SK-N-SH treated with all-trans-retinoic acid at 6 μM for 48 hours (cell line): ENCODE data around the gene RBMS3.
A peak's percentile ranks its signal among the peaks of the same experiment; 100 is the strongest.

Experiments
- ATAC-seq: fragments of 200-7000 bp; cut with Tn5 transposase; 3 replicates; pipeline ENCODE4 v1.9.1; 2020; ENCODE audit warnings: mild to moderate bottlenecking, moderate library complexity
- ARNTL ChIP-seq: fragments of 450-650 bp; formaldehyde crosslinking; IDR thresholded peaks from 2 replicates; pipeline ENCODE4 v1.5.0; 2020; ENCODE audit warnings: low read depth, mild to moderate bottlenecking, moderate library complexity, borderline replicate concordance
- BACH2 ChIP-seq: fragments of 250-450 bp; sonication (Bioruptor Pico); IDR thresholded peaks from 2 replicates; pipeline ENCODE4 v1.9.0; 2021; ENCODE audit warnings: mild to moderate bottlenecking, borderline replicate concordance
- CREB5 ChIP-seq: fragments of 250-450 bp; sonication (Bioruptor Pico); IDR thresholded peaks from 2 replicates; pipeline ENCODE4 v1.5.1; 2020; ENCODE audit warnings: low read depth, mild to moderate bottlenecking, moderate library complexity
- CSDC2 ChIP-seq: fragments of 250-450 bp; sonication (Bioruptor Pico); IDR thresholded peaks from 2 replicates; pipeline ENCODE4 v1.5.0; 2020; ENCODE audit warnings: mild to moderate bottlenecking, moderate library complexity
- CSRNP3 ChIP-seq: fragments of 250-450 bp; sonication (Bioruptor Pico); IDR thresholded peaks from 2 replicates; pipeline ENCODE4 v1.5.1; 2021; ENCODE audit warnings: mild to moderate bottlenecking, moderate library complexity
- ESRRG ChIP-seq: fragments of 250-450 bp; sonication (Bioruptor Pico); IDR thresholded peaks from 2 replicates; pipeline ENCODE4 v1.6.1; 2021; ENCODE audit warnings: mild to moderate bottlenecking
- GLIS3 ChIP-seq: fragments of 250-450 bp; sonication (Bioruptor Pico); IDR thresholded peaks from 2 replicates; pipeline ENCODE4 v1.5.0; 2020; ENCODE audit warnings: mild to moderate bottlenecking, moderate library complexity
- PPARA ChIP-seq: fragments of 250-450 bp; sonication (Bioruptor Pico); IDR thresholded peaks from 2 replicates; pipeline ENCODE4 v1.5.0; 2020; ENCODE audit warnings: mild to moderate bottlenecking, borderline replicate concordance
- RARB ChIP-seq: fragments of 250-450 bp; sonication (Bioruptor Pico); IDR thresholded peaks from 2 replicates; pipeline ENCODE4 v1.8.0; 2021; ENCODE audit warnings: mild to moderate bottlenecking, moderate library complexity
- SNAI2 ChIP-seq: fragments of 250-450 bp; sonication (Bioruptor Pico); IDR thresholded peaks from 2 replicates; pipeline ENCODE4 v1.5.0; 2020; ENCODE audit warnings: mild to moderate bottlenecking, moderate library complexity
- TCF4 ChIP-seq: fragments of 250-450 bp; sonication (Bioruptor Pico); IDR thresholded peaks from 2 replicates; pipeline ENCODE4 v1.8.0; 2021; ENCODE audit warnings: mild to moderate bottlenecking, moderate library complexity, borderline replicate concordance
- TOX ChIP-seq: fragments of 250-450 bp; sonication (Bioruptor Pico); IDR thresholded peaks from 2 replicates; pipeline ENCODE4 v1.8.0; 2021; ENCODE audit warnings: mild to moderate bottlenecking, moderate library complexity, borderline replicate concordance
- TSHZ2 ChIP-seq: fragments of 250-450 bp; sonication (Bioruptor Pico); IDR thresholded peaks from 2 replicates; pipeline ENCODE4 v1.5.0; 2020; ENCODE audit warnings: mild to moderate bottlenecking, moderate library complexity
- ZC3H10 ChIP-seq: fragments of 250-450 bp; sonication (Bioruptor Pico); IDR thresholded peaks from 2 replicates; pipeline ENCODE4 v1.5.1; 2021; ENCODE audit warnings: mild to moderate bottlenecking, moderate library complexity
- ZFP3 ChIP-seq: fragments of 250-450 bp; sonication (Bioruptor Pico); IDR thresholded peaks from 2 replicates; pipeline ENCODE4 v1.5.0; 2020; ENCODE audit warnings: mild to moderate bottlenecking, moderate library complexity
- ZFP30 ChIP-seq: fragments of 450-650 bp; formaldehyde crosslinking; IDR thresholded peaks from 2 replicates; pipeline ENCODE4 v1.5.0; 2022; ENCODE audit warnings: mild to moderate bottlenecking, moderate library complexity
- ZNF70 ChIP-seq: fragments of 450-650 bp; formaldehyde crosslinking; IDR thresholded peaks from 2 replicates; pipeline ENCODE4 v1.5.0; 2020; ENCODE audit warnings: mild to moderate bottlenecking, moderate library complexity
- ZNF8 ChIP-seq: fragments of 450-650 bp; formaldehyde crosslinking; IDR thresholded peaks from 2 replicates; pipeline ENCODE4 v1.5.0; 2020; ENCODE audit warnings: mild to moderate bottlenecking, moderate library complexity
- TF ChIP-seq, protein P1 (sequence below): fragments of 250-450 bp; sonication (Bioruptor Pico); IDR thresholded peaks from 2 replicates; pipeline ENCODE4 v1.8.0; 2021; ENCODE audit warnings: low read depth, mild to moderate bottlenecking, moderate library complexity, borderline replicate concordance

Gene RBMS3

GRCh38 chr3:29329986-29330890 lies 49.4 kb downstream of the RBMS3 start (continued):
- TF ChIP-seq TSHZ2 (CRISPR knock-in tag) (no peak), PPARA (CRISPR knock-in tag) (no peak), ESRRG (CRISPR knock-in tag) (no peak), CREB5 (CRISPR knock-in tag) (no peak)

DNA sequence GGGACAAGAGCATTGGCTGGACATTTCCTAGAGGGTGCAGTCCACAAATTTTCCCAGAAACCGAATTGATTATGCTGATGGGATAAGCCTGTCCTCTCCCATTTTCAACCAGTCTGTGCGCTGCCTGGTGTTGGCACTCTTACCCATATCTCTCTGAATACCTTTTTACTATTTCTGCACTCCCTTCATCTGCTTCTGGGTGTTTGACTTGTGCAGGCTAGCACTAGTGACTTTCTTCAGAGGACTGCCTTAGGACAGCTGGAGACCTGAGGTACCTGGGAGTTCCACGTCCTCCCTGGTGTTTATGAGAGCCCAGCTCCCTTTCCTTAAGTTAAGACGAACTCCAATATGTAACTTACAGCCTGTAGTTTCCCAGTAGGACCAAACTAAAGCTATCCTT lies 50.2 kb downstream of the RBMS3 start:
- peak; percentile 8 for ATAC-seq
- TF ChIP-seq TCF4 (CRISPR knock-in tag), result no peak
- no peak for TF ChIP-seq ESRRG (CRISPR knock-in tag)
- no peak for TF ChIP-seq ZC3H10 (CRISPR knock-in tag)
- TF ChIP-seq TOX (CRISPR knock-in tag), result no peak
- TF ChIP-seq GLIS3 (CRISPR knock-in tag), result no peak
- no peak for TF ChIP-seq RARB
- TF ChIP-seq ZFP3 (CRISPR knock-in tag), result no peak
- no peak for TF ChIP-seq ZNF70 (CRISPR knock-in tag)
- TF ChIP-seq SNAI2, result no peak
- TF ChIP-seq TSHZ2 (CRISPR knock-in tag), result no peak
- TF ChIP-seq CREB5 (CRISPR knock-in tag), result no peak

- ATAC-seq, result peak; percentile 9; the same call in 1 of the 3 replicates
- no peak for TF ChIP-seq RARB
- no peak for TF ChIP-seq ZNF70 (CRISPR knock-in tag)
- no peak for TF ChIP-seq ESRRG (CRISPR knock-in tag)
- TF ChIP-seq, protein P1, sequence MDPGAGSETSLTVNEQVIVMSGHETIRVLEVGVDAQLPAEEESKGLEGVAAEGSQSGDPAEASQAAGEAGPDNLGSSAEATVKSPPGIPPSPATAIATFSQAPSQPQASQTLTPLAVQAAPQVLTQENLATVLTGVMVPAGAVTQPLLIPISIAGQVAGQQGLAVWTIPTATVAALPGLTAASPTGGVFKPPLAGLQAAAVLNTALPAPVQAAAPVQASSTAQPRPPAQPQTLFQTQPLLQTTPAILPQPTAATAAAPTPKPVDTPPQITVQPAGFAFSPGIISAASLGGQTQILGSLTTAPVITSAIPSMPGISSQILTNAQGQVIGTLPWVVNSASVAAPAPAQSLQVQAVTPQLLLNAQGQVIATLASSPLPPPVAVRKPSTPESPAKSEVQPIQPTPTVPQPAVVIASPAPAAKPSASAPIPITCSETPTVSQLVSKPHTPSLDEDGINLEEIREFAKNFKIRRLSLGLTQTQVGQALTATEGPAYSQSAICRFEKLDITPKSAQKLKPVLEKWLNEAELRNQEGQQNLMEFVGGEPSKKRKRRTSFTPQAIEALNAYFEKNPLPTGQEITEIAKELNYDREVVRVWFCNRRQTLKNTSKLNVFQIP (CRISPR knock-in tag), result no peak
- TF ChIP-seq CSDC2 (CRISPR knock-in tag), result no peak
- TF ChIP-seq BACH2 (CRISPR knock-in tag), result no peak
- TF ChIP-seq CSRNP3 (CRISPR knock-in tag), result no peak
- no peak for TF ChIP-seq PPARA (CRISPR knock-in tag)
- no peak for TF ChIP-seq ZNF8 (CRISPR knock-in tag)
- no peak for TF ChIP-seq ZC3H10 (CRISPR knock-in tag)
- no peak for TF ChIP-seq ZFP3 (CRISPR knock-in tag)
- no peak for TF ChIP-seq ARNTL
- TF ChIP-seq CREB5 (CRISPR knock-in tag), result no peak
- TF ChIP-seq SNAI2, result no peak
- TF ChIP-seq ZFP30 (CRISPR knock-in tag), result no peak
- TF ChIP-seq TOX (CRISPR knock-in tag), result no peak
Measured at GRCh38 chr3:29331456-29332194, 50.8 kb downstream of the RBMS3 start.
